HepG2 (cell line): ENCODE results near the gene RAPGEF6. TPM values are rescaled to one million over a fixed set of nuclear protein-coding genes. Genes with fewer than 3 reads are reported as not detected.

Source experiments
- AGO2 ChIP-seq: fragments of 200-400 bp; formaldehyde crosslinking; optimal IDR thresholded peaks from 2 replicates; pipeline ENCODE3; 2017; ENCODE audit warnings: mild to moderate bottlenecking, low read depth, low read length, moderate library complexity
- ARNTL ChIP-seq: sonication (generic); formaldehyde crosslinking; IDR thresholded peaks from 2 replicates; pipeline ENCODE4 v1.4.0; 2020; ENCODE audit warnings: mild to moderate bottlenecking, missing genetic modification reagents
- GATAD2A ChIP-seq: IDR thresholded peaks from 2 replicates; pipeline ENCODE4 v1.6.1; 2016
- HOXA5 ChIP-seq: sonication (generic); formaldehyde crosslinking; IDR thresholded peaks from 2 replicates; pipeline ENCODE4 v1.4.0; 2020; ENCODE audit warnings: missing genetic modification reagents
- KLF12 ChIP-seq: sonication (generic); formaldehyde crosslinking; IDR thresholded peaks from 2 replicates; pipeline ENCODE4 v1.4.0; 2020; ENCODE audit warnings: missing genetic modification reagents, borderline replicate concordance
- NFE2 ChIP-seq: sonication (generic); formaldehyde crosslinking; IDR thresholded peaks from 2 replicates; pipeline ENCODE4 v1.4.0; 2020; ENCODE audit warnings: missing genetic modification reagents
- NFKB2 ChIP-seq: sonication (generic); formaldehyde crosslinking; IDR thresholded peaks from 2 replicates; pipeline ENCODE4 v1.4.0; 2020; ENCODE audit warnings: missing genetic modification reagents, borderline replicate concordance
- PHF21A ChIP-seq: sonication (generic); formaldehyde crosslinking; IDR thresholded peaks from 2 replicates; pipeline ENCODE4 v1.5.0; 2020; ENCODE audit warnings: mild to moderate bottlenecking, missing genetic modification reagents
- POLR2AphosphoS5 ChIP-seq: IDR thresholded peaks from 2 replicates; pipeline ENCODE4 v1.6.1; 2012; ENCODE audit warnings: low read depth, low read length
- RXRB ChIP-seq: IDR thresholded peaks from 2 replicates; pipeline ENCODE4 v1.6.1; 2016; ENCODE audit warnings: borderline replicate concordance, missing genetic modification reagents, missing compliant biosample characterization
- SSRP1 ChIP-seq: IDR thresholded peaks from 2 replicates; pipeline ENCODE4 v1.6.1; 2016; ENCODE audit warnings: control low read depth
- TAF1 ChIP-seq: sonication (generic); formaldehyde crosslinking; IDR thresholded peaks from 2 replicates; pipeline ENCODE4 v1.4.0; 2020; ENCODE audit warnings: missing genetic modification reagents
- TAF15 ChIP-seq: fragments of 200-400 bp; formaldehyde crosslinking; IDR thresholded peaks from one replicate; pipeline ENCODE4 v1.6.1; 2018; ENCODE audit warnings: mild to moderate bottlenecking, low read depth, low read length; ENCODE audit not compliant: poor library complexity, severe bottlenecking
- TBX3 ChIP-seq: fragments of 450-650 bp; IDR thresholded peaks from 2 replicates; pipeline ENCODE4 v1.6.1; 2017; ENCODE audit warnings: antibody characterized with exemption, mild to moderate bottlenecking, inconsistent platforms, borderline replicate concordance
- TP53 ChIP-seq: sonication (generic); formaldehyde crosslinking; conservative IDR thresholded peaks from 2 replicates; pipeline ENCODE4 v1.4.0; 2020; ENCODE audit warnings: missing genetic modification reagents
- TRIM24 ChIP-seq: sonication (generic); formaldehyde crosslinking; IDR thresholded peaks from 2 replicates; pipeline ENCODE4 v1.8.0; 2022; ENCODE audit warnings: mild to moderate bottlenecking, missing genetic modification reagents
- ZFP1 ChIP-seq: IDR thresholded peaks from 2 replicates; pipeline ENCODE4 v1.6.1; 2016
- ZNF143 ChIP-seq: sonication (generic); formaldehyde crosslinking; IDR thresholded peaks from 2 replicates; pipeline ENCODE4 v1.4.0; 2020; ENCODE audit warnings: missing genetic modification reagents
- ZNF564 ChIP-seq: sonication (generic); formaldehyde crosslinking; IDR thresholded peaks from 2 replicates; pipeline ENCODE4 v1.8.1; 2023; ENCODE audit warnings: mild to moderate bottlenecking, missing genetic modification reagents
- ZNF772 ChIP-seq: sonication (generic); formaldehyde crosslinking; IDR thresholded peaks from 2 replicates; pipeline ENCODE4 v1.5.0; 2020; ENCODE audit warnings: mild to moderate bottlenecking, missing genetic modification reagents
- ZNF777 ChIP-seq: sonication (generic); formaldehyde crosslinking; IDR thresholded peaks from 2 replicates; pipeline ENCODE4 v1.4.0; 2020; ENCODE audit warnings: missing genetic modification reagents
- ZNF878 ChIP-seq: sonication (generic); formaldehyde crosslinking; IDR thresholded peaks from 2 replicates; pipeline ENCODE4 v1.8.1; 2023; ENCODE audit warnings: mild to moderate bottlenecking, missing genetic modification reagents, moderate library complexity
- ZSCAN31 ChIP-seq: sonication (generic); formaldehyde crosslinking; IDR thresholded peaks from 2 replicates; pipeline ENCODE4 v1.5.0; 2020; ENCODE audit warnings: low read depth, mild to moderate bottlenecking, missing genetic modification reagents
- polyA plus RNA-seq, 8 experiments: library from polyadenylated mRNA; depleted of rRNA in 3 of 8; stranded (reverse) in 7 of 8; unstranded in 1 of 8; fragments of >200 nt; fragmentation: Illumina TruSeq in 4 of 8; extraction: Trizol in 4 of 8; gene quantifications; 2 replicates each; pipeline versions ENCODE4 v1.2.1 to v1.2.3, GENCODE V29; 2011 to 2016; ENCODE audit warnings: low read depth in 4 of 8, missing spikeins in 1 of 8, mixed read lengths in 1 of 8; ENCODE audit not compliant: insufficient read depth in 1 of 8
- total RNA-seq, 5 experiments: library from RNA; depleted of rRNA; stranded (reverse); fragments of >200 nt; fragmentation: Illumina TruSeq; extraction: Trizol; gene quantifications; 2 replicates each; pipeline ENCODE4 v1.2.3, GENCODE V29; 2016; ENCODE audit warnings: low read depth in 1 of 5
- TF ChIP-seq, protein P1 (sequence below): sonication (generic); formaldehyde crosslinking; IDR thresholded peaks from 2 replicates; pipeline ENCODE4 v1.8.1; 2023; ENCODE audit warnings: missing genetic modification reagents, inconsistent platforms, borderline replicate concordance
- TF ChIP-seq, protein P2 (sequence below): IDR thresholded peaks from 2 replicates; pipeline ENCODE4 v1.6.1; 2016; ENCODE audit warnings: low read depth, control low read depth
- TF ChIP-seq, protein P3 (sequence below): sonication (generic); formaldehyde crosslinking; IDR thresholded peaks from 2 replicates; pipeline ENCODE4 v1.4.0; 2020; ENCODE audit warnings: low read depth, mild to moderate bottlenecking, missing genetic modification reagents
- TF ChIP-seq, protein P4 (sequence below): sonication (generic); formaldehyde crosslinking; IDR thresholded peaks from 2 replicates; pipeline ENCODE4 v1.4.0; 2020; ENCODE audit warnings: missing genetic modification reagents
- TF ChIP-seq, protein P5 (sequence below): sonication (generic); formaldehyde crosslinking; IDR thresholded peaks from 2 replicates; pipeline ENCODE4 v1.4.0; 2020; ENCODE audit warnings: missing genetic modification reagents

The RAPGEF6 gene
- total and polyA plus RNA-seq, 2 of the 13 experiments (the other 11 are each of a cell fraction or from before 2014, with no cell fraction given): 7.7 to 24.6 TPM

DNA sequence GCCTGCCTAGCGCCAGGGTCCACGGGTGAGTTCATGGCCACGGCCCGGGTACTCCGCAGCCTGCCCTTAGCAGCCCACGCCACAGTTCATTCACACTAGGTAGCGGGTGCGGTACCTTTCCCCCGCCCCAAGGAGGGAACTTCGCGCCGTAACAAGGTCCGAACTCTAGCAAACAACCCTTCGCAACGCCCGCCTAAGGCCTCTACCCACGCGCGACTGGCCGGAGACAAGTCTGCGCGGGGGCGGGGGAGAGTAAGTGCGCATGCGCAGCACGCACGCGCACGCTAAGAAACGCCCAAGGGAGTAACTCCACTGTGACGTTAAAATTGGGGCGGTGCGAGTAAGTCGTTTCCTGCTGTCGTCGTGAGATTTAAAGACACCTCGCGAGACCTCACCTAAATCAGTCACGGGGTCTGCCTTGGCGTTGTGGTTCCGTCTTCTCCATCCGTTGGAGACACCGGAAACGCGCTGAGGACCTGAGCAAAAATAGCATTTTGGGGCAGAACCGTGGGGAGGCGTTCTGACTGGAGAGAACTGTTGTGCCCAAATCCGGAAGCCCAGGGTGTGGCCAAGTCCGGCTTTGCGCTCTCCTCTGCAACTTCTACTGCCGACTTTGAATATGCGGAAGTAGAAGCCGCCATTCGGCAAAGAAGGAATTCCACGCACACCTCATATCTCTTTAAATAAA, at the start of gene RAPGEF6 (continued):
- TF ChIP-seq, protein P1, sequence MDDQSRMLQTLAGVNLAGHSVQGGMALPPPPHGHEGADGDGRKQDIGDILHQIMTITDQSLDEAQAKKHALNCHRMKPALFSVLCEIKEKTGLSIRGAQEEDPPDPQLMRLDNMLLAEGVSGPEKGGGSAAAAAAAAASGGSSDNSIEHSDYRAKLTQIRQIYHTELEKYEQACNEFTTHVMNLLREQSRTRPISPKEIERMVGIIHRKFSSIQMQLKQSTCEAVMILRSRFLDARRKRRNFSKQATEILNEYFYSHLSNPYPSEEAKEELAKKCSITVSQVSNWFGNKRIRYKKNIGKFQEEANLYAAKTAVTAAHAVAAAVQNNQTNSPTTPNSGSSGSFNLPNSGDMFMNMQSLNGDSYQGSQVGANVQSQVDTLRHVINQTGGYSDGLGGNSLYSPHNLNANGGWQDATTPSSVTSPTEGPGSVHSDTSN: no peak
- TF ChIP-seq AGO2 (peak; percentile 87), ZNF878 (CRISPR knock-in tag) (peak; percentile 69), KLF12 (CRISPR knock-in tag) (no peak; the same call in 1 of the 2 replicates), SSRP1 (CRISPR knock-in tag) (0 out of 2 replicates have a peak, but pooled peaks have one; percentile 48), ZFP1 (peak; percentile 39; the same call in 1 of the 2 replicates), POLR2AphosphoS5 (peak; percentile 80), RXRB (CRISPR knock-in tag) (peak; percentile 40), NFE2 (CRISPR knock-in tag) (no peak), ZNF143 (CRISPR knock-in tag) (peak; percentile 6; the same call in 1 of the 2 replicates), GATAD2A (peak; percentile 82), ZNF772 (CRISPR knock-in tag) (0 out of 2 replicates have a peak, but pooled peaks have one; percentile 55), ZSCAN31 (CRISPR knock-in tag) (0 out of 2 replicates have a peak, but pooled peaks have one; percentile 55), TAF15 (no peak), ZNF564 (CRISPR knock-in tag) (peak; percentile 62; the same call in 1 of the 2 replicates), TP53 (CRISPR knock-in tag) (0 out of 2 replicates have a peak, but pooled peaks have one; percentile 32), TBX3 (peak; percentile 66; the same call in 1 of the 2 replicates), ZNF777 (0 out of 2 replicates have a peak, but pooled peaks have one; percentile 1), TRIM24 (CRISPR knock-in tag) (no peak), HOXA5 (CRISPR knock-in tag) (no peak), PHF21A (peak; percentile 55), TAF1 (CRISPR knock-in tag) (peak; percentile 89), NFKB2 (CRISPR knock-in tag) (no peak), ARNTL (peak; percentile 64)
- TF ChIP-seq, protein P2, sequence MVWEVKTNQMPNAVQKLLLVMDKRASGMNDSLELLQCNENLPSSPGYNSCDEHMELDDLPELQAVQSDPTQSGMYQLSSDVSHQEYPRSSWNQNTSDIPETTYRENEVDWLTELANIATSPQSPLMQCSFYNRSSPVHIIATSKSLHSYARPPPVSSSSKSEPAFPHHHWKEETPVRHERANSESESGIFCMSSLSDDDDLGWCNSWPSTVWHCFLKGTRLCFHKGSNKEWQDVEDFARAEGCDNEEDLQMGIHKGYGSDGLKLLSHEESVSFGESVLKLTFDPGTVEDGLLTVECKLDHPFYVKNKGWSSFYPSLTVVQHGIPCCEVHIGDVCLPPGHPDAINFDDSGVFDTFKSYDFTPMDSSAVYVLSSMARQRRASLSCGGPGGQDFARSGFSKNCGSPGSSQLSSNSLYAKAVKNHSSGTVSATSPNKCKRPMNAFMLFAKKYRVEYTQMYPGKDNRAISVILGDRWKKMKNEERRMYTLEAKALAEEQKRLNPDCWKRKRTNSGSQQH (CRISPR knock-in tag): peak; percentile 83; the same call in 1 of the 2 replicates
- TF ChIP-seq, protein P3, sequence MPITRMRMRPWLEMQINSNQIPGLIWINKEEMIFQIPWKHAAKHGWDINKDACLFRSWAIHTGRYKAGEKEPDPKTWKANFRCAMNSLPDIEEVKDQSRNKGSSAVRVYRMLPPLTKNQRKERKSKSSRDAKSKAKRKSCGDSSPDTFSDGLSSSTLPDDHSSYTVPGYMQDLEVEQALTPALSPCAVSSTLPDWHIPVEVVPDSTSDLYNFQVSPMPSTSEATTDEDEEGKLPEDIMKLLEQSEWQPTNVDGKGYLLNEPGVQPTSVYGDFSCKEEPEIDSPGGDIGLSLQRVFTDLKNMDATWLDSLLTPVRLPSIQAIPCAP: no peak
- TF ChIP-seq, protein P4, sequence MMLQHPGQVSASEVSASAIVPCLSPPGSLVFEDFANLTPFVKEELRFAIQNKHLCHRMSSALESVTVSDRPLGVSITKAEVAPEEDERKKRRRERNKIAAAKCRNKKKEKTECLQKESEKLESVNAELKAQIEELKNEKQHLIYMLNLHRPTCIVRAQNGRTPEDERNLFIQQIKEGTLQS (CRISPR knock-in tag): 0 out of 2 replicates have a peak, but pooled peaks have one; percentile 18
- TF ChIP-seq, protein P5, sequence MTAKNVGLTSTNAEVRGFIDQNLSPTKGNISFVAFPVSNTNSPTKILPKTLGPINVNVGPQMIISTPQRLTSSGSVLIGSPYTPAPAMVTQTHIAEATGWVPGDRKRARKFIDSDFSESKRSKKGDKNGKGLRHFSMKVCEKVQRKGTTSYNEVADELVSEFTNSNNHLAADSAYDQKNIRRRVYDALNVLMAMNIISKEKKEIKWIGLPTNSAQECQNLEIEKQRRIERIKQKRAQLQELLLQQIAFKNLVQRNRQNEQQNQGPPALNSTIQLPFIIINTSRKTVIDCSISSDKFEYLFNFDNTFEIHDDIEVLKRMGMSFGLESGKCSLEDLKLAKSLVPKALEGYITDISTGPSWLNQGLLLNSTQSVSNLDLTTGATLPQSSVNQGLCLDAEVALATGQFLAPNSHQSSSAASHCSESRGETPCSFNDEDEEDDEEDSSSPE: peak; percentile 86
